Endothelial cell (in vitro differentiated cells): ENCODE data around the gene ELN. TPM values are rescaled to one million over a fixed set of nuclear protein-coding genes. Genes with fewer than 3 reads are reported as not detected.

ENCODE experiments used
- DNase-seq: peaks from one replicate; pipeline ENCODE4 v3.0.0; 2021; ENCODE audit warnings: low spot score
- H3K27ac Mint-ChIP-seq: one replicate; pipeline ENCODE4 v1.8.0; 2021; ENCODE audit warnings: mixed read lengths, inconsistent platforms; ENCODE audit not compliant: unreplicated experiment
- H3K27me3 Mint-ChIP-seq: one replicate; pipeline ENCODE4 v1.8.0; 2021; ENCODE audit warnings: mild to moderate bottlenecking, moderate library complexity, mixed read lengths, inconsistent platforms; ENCODE audit not compliant: unreplicated experiment
- H3K36me3 Mint-ChIP-seq: one replicate; pipeline ENCODE4 v1.8.0; 2021; ENCODE audit warnings: mild to moderate bottlenecking, low read depth, mixed read lengths, inconsistent platforms; ENCODE audit not compliant: unreplicated experiment
- H3K4me1 Mint-ChIP-seq: one replicate; pipeline ENCODE4 v1.8.0; 2021; ENCODE audit warnings: mild to moderate bottlenecking, mixed read lengths, inconsistent platforms; ENCODE audit not compliant: unreplicated experiment
- H3K4me3 Mint-ChIP-seq: one replicate; pipeline ENCODE4 v1.8.0; 2021; ENCODE audit warnings: mild to moderate bottlenecking, mixed read lengths, inconsistent platforms; ENCODE audit not compliant: unreplicated experiment
- H3K9me3 Mint-ChIP-seq: one replicate; pipeline ENCODE4 v1.8.0; 2021; ENCODE audit warnings: mixed read lengths, inconsistent platforms; ENCODE audit not compliant: unreplicated experiment
- CTCF ChIP-seq: fragments of 200-600 bp; sonication (generic); IDR thresholded peaks from one replicate; pipeline ENCODE4 v1.5.0; 2021; ENCODE audit warnings: antibody characterized with exemption; ENCODE audit not compliant: unreplicated experiment
- total RNA-seq: library from RNA; stranded (reverse); fragmentation: NEBNext Ultra II Directional; extraction: Animal tissue kit (Norgen Biotek cat#: 25700); gene quantifications from one replicate; pipeline ENCODE4 v1.2.1, GENCODE V29; 2021; ENCODE audit not compliant: unreplicated experiment

ELN gene
- total RNA-seq, 1 donor from 2014 or later, result 44.8 TPM

GRCh38 chr7:74040101-74040790, 12.3 kb downstream of the ELN start:
- H3K36me3 Mint-ChIP-seq, result peaks cover 3% of the 10 kb centered on the region
- peaks cover 35% of the 10 kb centered on the region for H3K4me1 Mint-ChIP-seq
- H3K27me3 Mint-ChIP-seq, result peaks cover 8% of the 10 kb centered on the region
- peak overlapping the region; percentile 84 for H3K27ac Mint-ChIP-seq
- DNase-seq, result no peak
- H3K9me3 Mint-ChIP-seq, result no peaks in the 10 kb centered on the region
- no peak overlapping the region for H3K4me3 Mint-ChIP-seq
- TF ChIP-seq CTCF, result no peak

GRCh38 chr7:74040791-74041520, 13.0 kb downstream of the ELN start:
- Mint-ChIP-seq H3K4me3 (no peak overlapping the region), H3K27me3 (peaks cover 8% of the 10 kb centered on the region), H3K9me3 (no peaks in the 10 kb centered on the region), H3K36me3 (peaks cover 3% of the 10 kb centered on the region), H3K4me1 (peaks cover 35% of the 10 kb centered on the region), H3K27ac (no peak overlapping the region)
- no peak for TF ChIP-seq CTCF
- no peak for DNase-seq

GRCh38 chr7:74042746-74043522, 15.0 kb downstream of the ELN start:
- Mint-ChIP-seq H3K4me1 (peaks cover 31% of the 10 kb centered on the region), H3K4me3 (no peak overlapping the region), H3K27me3 (peaks cover 7% of the 10 kb centered on the region), H3K36me3 (peaks cover 3% of the 10 kb centered on the region), H3K27ac (peak overlapping the region; percentile 36), H3K9me3 (no peaks in the 10 kb centered on the region)
- no peak for DNase-seq
- no peak for TF ChIP-seq CTCF

- Mint-ChIP-seq H3K4me3 (no peak overlapping the region), H3K4me1 (peaks cover 25% of the 10 kb centered on the region), H3K36me3 (peaks cover 3% of the 10 kb centered on the region), H3K9me3 (no peaks in the 10 kb centered on the region), H3K27me3 (peaks cover 7% of the 10 kb centered on the region), H3K27ac (no peak overlapping the region)
- TF ChIP-seq CTCF, result no peak
- DNase-seq, result no peak
Observed at GRCh38 chr7:74043523-74043951, 15.6 kb downstream of the ELN start.
